SK-N-SH treated with all-trans-retinoic acid at 6 μM for 48 hours (cell line): ENCODE data around the gene TTC5.
"Not testable (repeated sequence)": the region's sequence is repeated elsewhere in the genome, so short reads cannot be mapped to it uniquely, and the experiment has no call there.

Experiments
- ATAC-seq: fragments of 200-7000 bp; cut with Tn5 transposase; 3 replicates; pipeline ENCODE4 v1.9.1; 2020; ENCODE audit warnings: mild to moderate bottlenecking, moderate library complexity
- ARNTL ChIP-seq: fragments of 450-650 bp; formaldehyde crosslinking; IDR thresholded peaks from 2 replicates; pipeline ENCODE4 v1.5.0; 2020; ENCODE audit warnings: low read depth, mild to moderate bottlenecking, moderate library complexity, borderline replicate concordance
- CSDC2 ChIP-seq: fragments of 250-450 bp; sonication (Bioruptor Pico); IDR thresholded peaks from 2 replicates; pipeline ENCODE4 v1.5.0; 2020; ENCODE audit warnings: mild to moderate bottlenecking, moderate library complexity
- ESRRG ChIP-seq: fragments of 250-450 bp; sonication (Bioruptor Pico); IDR thresholded peaks from 2 replicates; pipeline ENCODE4 v1.6.1; 2021; ENCODE audit warnings: mild to moderate bottlenecking
- GLIS3 ChIP-seq: fragments of 250-450 bp; sonication (Bioruptor Pico); IDR thresholded peaks from 2 replicates; pipeline ENCODE4 v1.5.0; 2020; ENCODE audit warnings: mild to moderate bottlenecking, moderate library complexity
- OSR1 ChIP-seq: fragments of 250-450 bp; sonication (Bioruptor Pico); IDR thresholded peaks from 2 replicates; pipeline ENCODE4 v1.8.0; 2022; ENCODE audit warnings: moderate library complexity, mild to moderate bottlenecking, inconsistent platforms
- POU6F1 ChIP-seq: fragments of 250-450 bp; sonication (Bioruptor Pico); IDR thresholded peaks from 2 replicates; pipeline ENCODE4 v1.8.0; 2021; ENCODE audit warnings: low read depth, mild to moderate bottlenecking, moderate library complexity, borderline replicate concordance
- RARB ChIP-seq: fragments of 250-450 bp; sonication (Bioruptor Pico); IDR thresholded peaks from 2 replicates; pipeline ENCODE4 v1.8.0; 2021; ENCODE audit warnings: mild to moderate bottlenecking, moderate library complexity
- SNAI2 ChIP-seq: fragments of 250-450 bp; sonication (Bioruptor Pico); IDR thresholded peaks from 2 replicates; pipeline ENCODE4 v1.5.0; 2020; ENCODE audit warnings: mild to moderate bottlenecking, moderate library complexity
- TOX ChIP-seq: fragments of 250-450 bp; sonication (Bioruptor Pico); IDR thresholded peaks from 2 replicates; pipeline ENCODE4 v1.8.0; 2021; ENCODE audit warnings: mild to moderate bottlenecking, moderate library complexity, borderline replicate concordance
- ZC3H10 ChIP-seq: fragments of 250-450 bp; sonication (Bioruptor Pico); IDR thresholded peaks from 2 replicates; pipeline ENCODE4 v1.5.1; 2021; ENCODE audit warnings: mild to moderate bottlenecking, moderate library complexity
- ZFP3 ChIP-seq: fragments of 250-450 bp; sonication (Bioruptor Pico); IDR thresholded peaks from 2 replicates; pipeline ENCODE4 v1.5.0; 2020; ENCODE audit warnings: mild to moderate bottlenecking, moderate library complexity
- ZFP30 ChIP-seq: fragments of 450-650 bp; formaldehyde crosslinking; IDR thresholded peaks from 2 replicates; pipeline ENCODE4 v1.5.0; 2022; ENCODE audit warnings: mild to moderate bottlenecking, moderate library complexity
- ZNF565 ChIP-seq: fragments of 450-650 bp; formaldehyde crosslinking; conservative IDR thresholded peaks from 2 replicates; pipeline ENCODE4 v1.5.0; 2020; ENCODE audit warnings: low read depth, mild to moderate bottlenecking, moderate library complexity
- ZNF70 ChIP-seq: fragments of 450-650 bp; formaldehyde crosslinking; IDR thresholded peaks from 2 replicates; pipeline ENCODE4 v1.5.0; 2020; ENCODE audit warnings: mild to moderate bottlenecking, moderate library complexity
- ZNF8 ChIP-seq: fragments of 450-650 bp; formaldehyde crosslinking; IDR thresholded peaks from 2 replicates; pipeline ENCODE4 v1.5.0; 2020; ENCODE audit warnings: mild to moderate bottlenecking, moderate library complexity
- TF ChIP-seq, protein P1 (sequence below): fragments of 250-450 bp; sonication (Bioruptor Pico); IDR thresholded peaks from 2 replicates; pipeline ENCODE4 v1.5.1; 2021; ENCODE audit warnings: mild to moderate bottlenecking, moderate library complexity
- TF ChIP-seq, protein P2 (sequence below): fragments of 250-450 bp; sonication (Bioruptor Pico); IDR thresholded peaks from 2 replicates; pipeline ENCODE4 v1.8.0; 2020; ENCODE audit warnings: mild to moderate bottlenecking, moderate library complexity, borderline replicate concordance
- TF ChIP-seq, protein P3 (sequence below): fragments of 250-450 bp; sonication (Bioruptor Pico); IDR thresholded peaks from 2 replicates; pipeline ENCODE4 v1.5.1; 2020; ENCODE audit warnings: low read depth, mild to moderate bottlenecking, moderate library complexity

TTC5 gene

DNA sequence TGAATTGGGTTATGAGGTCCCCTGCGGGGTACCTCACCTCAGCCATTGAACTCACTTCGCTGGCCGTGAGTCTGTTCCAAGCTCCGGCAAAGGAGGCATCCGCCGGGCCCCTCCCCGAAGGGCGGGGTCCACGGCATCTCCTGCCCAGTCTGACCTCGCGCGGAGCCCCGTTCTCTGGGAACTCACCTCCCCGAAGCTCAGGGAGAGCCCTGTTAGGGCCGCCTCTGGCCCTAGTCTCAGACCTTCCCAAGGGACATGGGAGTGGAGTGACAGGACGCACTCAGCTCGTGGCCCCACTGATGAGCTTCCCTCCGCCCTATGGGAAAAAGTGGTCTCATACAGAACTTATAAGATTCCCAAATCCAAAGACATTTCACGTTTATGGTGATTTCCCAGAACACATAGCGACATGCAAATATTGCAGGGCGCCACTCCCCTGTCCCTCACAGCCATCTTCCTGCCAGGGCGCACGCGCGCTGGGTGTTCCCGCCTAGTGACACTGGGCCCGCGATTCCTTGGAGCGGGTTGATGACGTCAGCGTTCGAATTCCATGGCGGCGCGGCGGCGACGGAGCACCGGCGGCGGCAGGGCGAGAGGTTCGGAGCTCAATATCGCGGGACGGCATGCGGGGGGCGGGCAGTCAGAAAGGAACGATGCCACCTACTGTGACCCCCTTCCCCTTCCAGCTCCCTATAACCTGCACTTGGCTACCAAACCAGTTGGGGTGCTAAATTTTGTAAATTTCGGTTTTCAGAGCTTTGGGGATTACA lies 37.5 kb upstream of the TTC5 start, which contains the start of gene PARP2:
PARP2 (plus strand) TSS at position 544 of the 770 bp plus-strand sequence; CDS start at position 551, 7 bp downstream.
- peak; percentile 42; the same call in 1 of the 2 replicates for TF ChIP-seq ZNF8 (CRISPR knock-in tag)
- TF ChIP-seq ZFP3 (CRISPR knock-in tag), result 0 out of 2 replicates have a peak, but pooled peaks have one; percentile 23
- TF ChIP-seq GLIS3, result peak; percentile 99
- TF ChIP-seq, protein P1, sequence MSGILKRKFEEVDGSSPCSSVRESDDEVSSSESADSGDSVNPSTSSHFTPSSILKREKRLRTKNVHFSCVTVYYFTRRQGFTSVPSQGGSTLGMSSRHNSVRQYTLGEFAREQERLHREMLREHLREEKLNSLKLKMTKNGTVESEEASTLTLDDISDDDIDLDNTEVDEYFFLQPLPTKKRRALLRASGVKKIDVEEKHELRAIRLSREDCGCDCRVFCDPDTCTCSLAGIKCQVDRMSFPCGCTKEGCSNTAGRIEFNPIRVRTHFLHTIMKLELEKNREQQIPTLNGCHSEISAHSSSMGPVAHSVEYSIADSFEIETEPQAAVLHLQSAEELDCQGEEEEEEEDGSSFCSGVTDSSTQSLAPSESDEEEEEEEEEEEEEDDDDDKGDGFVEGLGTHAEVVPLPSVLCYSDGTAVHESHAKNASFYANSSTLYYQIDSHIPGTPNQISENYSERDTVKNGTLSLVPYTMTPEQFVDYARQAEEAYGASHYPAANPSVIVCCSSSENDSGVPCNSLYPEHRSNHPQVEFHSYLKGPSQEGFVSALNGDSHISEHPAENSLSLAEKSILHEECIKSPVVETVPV (CRISPR knock-in tag), result peak; percentile 82
- TF ChIP-seq ZC3H10 (CRISPR knock-in tag), result peak; percentile 88
- TF ChIP-seq SNAI2 (CRISPR knock-in tag), result no peak
- TF ChIP-seq RARB (CRISPR knock-in tag), result peak; percentile 88; the same call in 1 of the 2 replicates
- TF ChIP-seq POU6F1 (CRISPR knock-in tag), result no peak
- 0 out of 2 replicates have a peak, but pooled peaks have one; percentile 4 for TF ChIP-seq CSDC2 (CRISPR knock-in tag)
- peak; percentile 89; the same call in 1 of the 2 replicates for TF ChIP-seq ESRRG (CRISPR knock-in tag)
- TF ChIP-seq, protein P2, sequence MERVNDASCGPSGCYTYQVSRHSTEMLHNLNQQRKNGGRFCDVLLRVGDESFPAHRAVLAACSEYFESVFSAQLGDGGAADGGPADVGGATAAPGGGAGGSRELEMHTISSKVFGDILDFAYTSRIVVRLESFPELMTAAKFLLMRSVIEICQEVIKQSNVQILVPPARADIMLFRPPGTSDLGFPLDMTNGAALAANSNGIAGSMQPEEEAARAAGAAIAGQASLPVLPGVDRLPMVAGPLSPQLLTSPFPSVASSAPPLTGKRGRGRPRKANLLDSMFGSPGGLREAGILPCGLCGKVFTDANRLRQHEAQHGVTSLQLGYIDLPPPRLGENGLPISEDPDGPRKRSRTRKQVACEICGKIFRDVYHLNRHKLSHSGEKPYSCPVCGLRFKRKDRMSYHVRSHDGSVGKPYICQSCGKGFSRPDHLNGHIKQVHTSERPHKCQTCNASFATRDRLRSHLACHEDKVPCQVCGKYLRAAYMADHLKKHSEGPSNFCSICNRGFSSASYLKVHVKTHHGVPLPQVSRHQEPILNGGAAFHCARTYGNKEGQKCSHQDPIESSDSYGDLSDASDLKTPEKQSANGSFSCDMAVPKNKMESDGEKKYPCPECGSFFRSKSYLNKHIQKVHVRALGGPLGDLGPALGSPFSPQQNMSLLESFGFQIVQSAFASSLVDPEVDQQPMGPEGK (CRISPR knock-in tag), result peak; percentile 97
- TF ChIP-seq ZNF70 (CRISPR knock-in tag), result peak; percentile 86
- TF ChIP-seq, protein P3, sequence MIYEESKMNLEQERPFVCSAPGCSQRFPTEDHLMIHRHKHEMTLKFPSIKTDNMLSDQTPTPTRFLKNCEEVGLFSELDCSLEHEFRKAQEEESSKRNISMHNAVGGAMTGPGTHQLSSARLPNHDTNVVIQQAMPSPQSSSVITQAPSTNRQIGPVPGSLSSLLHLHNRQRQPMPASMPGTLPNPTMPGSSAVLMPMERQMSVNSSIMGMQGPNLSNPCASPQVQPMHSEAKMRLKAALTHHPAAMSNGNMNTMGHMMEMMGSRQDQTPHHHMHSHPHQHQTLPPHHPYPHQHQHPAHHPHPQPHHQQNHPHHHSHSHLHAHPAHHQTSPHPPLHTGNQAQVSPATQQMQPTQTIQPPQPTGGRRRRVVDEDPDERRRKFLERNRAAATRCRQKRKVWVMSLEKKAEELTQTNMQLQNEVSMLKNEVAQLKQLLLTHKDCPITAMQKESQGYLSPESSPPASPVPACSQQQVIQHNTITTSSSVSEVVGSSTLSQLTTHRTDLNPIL (CRISPR knock-in tag), result peak; percentile 58; the same call in 1 of the 2 replicates
- TF ChIP-seq ZFP30, result peak; percentile 55; the same call in 1 of the 2 replicates
- no peak for TF ChIP-seq OSR1

DNA sequence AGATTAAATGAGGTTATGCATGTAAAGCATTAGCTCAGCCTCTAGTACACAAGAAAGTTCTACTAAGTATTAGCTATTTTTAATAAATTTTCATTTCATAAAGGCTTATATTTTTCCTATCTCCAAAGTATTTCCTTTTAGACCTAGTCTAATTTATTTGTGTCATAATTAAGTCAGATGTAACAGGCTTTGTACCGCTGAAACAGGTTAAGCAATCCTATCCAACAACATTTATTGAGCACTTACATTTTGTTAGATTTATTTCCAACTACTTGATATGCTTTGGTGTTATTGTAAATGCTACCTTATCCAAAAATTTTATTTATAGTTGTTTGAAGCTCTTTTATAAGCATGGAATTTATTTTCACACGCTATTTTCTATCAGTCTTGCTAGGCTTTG lies 35.9 kb upstream of the TTC5 start:
- ATAC-seq, result no peak
- TF ChIP-seq ZNF8 (CRISPR knock-in tag) (no peak), TOX (no peak), ZNF565 (no peak), ZFP30 (no peak), SNAI2 (CRISPR knock-in tag) (no peak), ZC3H10 (CRISPR knock-in tag) (no peak), ZNF70 (CRISPR knock-in tag) (no peak)
- TF ChIP-seq, protein P1 (CRISPR knock-in tag), result no peak

More for the DNA sequence above, 37.5 kb upstream of the TTC5 start, which contains the start of gene PARP2:
- ATAC-seq, result peak; percentile 99

GRCh38 chr14:20341032-20341431 lies 35.3 kb upstream of the TTC5 start:
- not testable (repeated sequence) for ATAC-seq

- no peak for TF ChIP-seq OSR1
- no peak for TF ChIP-seq POU6F1 (CRISPR knock-in tag)
- TF ChIP-seq ZNF70 (CRISPR knock-in tag), result no peak
- TF ChIP-seq ARNTL (CRISPR knock-in tag), result no peak
- no peak for TF ChIP-seq CSDC2 (CRISPR knock-in tag)
- no peak for TF ChIP-seq GLIS3
- TF ChIP-seq ZC3H10 (CRISPR knock-in tag), result no peak
- TF ChIP-seq, all 23 proteins: peak for 0
- ATAC-seq, result no peak
These were observed 28.3 kb upstream of the TTC5 start for GRCh38 chr14:20334017-20334416.
